Omental fat pad (tissue), 4 donors: ENCODE measurements around the gene REEP6. TPM values are rescaled to one million over a fixed set of nuclear protein-coding genes. Genes with fewer than 3 reads are reported as not detected.

ENCODE experiments used
- ATAC-seq: fragments of 150-250 bp; one replicate; pipeline ENCODE4 v1.9.1; 2016; ENCODE audit warnings: mild to moderate bottlenecking, moderate library complexity; ENCODE audit not compliant: low FRiP score
- DNase-seq: peaks from one replicate; pipeline ENCODE4 v3.0.0-alpha.2; 2019; ENCODE audit warnings: low spot score
- total RNA-seq, 4 donors: library from RNA; depleted of rRNA; stranded (reverse); fragments of >200 nt; gene quantifications; one replicate each; pipeline ENCODE4 v1.1.0, GENCODE V29; 2016
- TF ChIP-seq, protein P1 (sequence below), 3 donors: fragments of 450-650 bp; IDR thresholded peaks; one replicate each; pipeline ENCODE4 v1.5.1; 2016 to 2017; ENCODE audit warnings: antibody characterized with exemption in 3 of 3, mild to moderate bottlenecking in 3 of 3, moderate library complexity in 2 of 3

REEP6 gene
- 1 to 10 TPM; 1.6 to 4.5 (median 2.8) TPM for total RNA-seq

DNA sequence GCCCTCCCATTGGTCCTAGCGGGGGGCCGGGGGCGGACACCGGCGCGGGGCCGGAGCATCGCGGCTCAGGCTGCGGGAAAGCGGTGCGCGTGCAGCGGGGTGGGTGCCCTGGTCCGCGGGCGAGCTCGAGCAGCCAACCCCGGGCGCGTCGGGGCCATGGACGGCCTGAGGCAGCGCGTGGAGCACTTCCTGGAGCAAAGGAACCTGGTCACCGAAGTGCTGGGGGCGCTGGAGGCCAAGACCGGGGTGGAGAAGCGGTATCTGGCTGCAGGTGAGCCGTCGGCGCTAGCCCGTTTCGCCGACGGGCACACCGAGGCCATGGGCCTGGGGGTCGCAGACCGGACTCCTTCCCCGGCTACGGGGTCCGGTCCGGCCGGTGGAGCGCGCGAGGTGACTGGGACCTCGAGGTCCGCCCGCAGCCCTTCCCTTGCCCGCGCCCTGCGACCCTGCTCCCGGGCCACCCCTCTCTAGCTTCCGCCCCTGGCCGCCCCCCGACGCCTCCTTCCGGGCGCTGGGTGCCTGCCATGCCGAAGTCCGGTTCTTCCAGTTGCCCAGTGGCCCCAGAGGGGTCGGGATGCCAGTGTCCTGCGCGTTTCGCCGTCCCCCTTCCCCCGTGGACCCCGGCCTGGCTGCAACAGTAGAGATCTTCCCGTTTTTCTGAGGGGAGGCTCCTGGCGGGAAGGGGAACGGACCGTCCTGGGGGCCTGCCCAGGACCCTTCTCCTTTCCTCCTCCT lies at the start of gene REEP6:
REEP6 (plus strand) TSS at position 68 of the 735 bp plus-strand sequence; CDS start at position 157, 89 bp downstream.
- DNase-seq, result no peak
- TF ChIP-seq, protein P1, sequence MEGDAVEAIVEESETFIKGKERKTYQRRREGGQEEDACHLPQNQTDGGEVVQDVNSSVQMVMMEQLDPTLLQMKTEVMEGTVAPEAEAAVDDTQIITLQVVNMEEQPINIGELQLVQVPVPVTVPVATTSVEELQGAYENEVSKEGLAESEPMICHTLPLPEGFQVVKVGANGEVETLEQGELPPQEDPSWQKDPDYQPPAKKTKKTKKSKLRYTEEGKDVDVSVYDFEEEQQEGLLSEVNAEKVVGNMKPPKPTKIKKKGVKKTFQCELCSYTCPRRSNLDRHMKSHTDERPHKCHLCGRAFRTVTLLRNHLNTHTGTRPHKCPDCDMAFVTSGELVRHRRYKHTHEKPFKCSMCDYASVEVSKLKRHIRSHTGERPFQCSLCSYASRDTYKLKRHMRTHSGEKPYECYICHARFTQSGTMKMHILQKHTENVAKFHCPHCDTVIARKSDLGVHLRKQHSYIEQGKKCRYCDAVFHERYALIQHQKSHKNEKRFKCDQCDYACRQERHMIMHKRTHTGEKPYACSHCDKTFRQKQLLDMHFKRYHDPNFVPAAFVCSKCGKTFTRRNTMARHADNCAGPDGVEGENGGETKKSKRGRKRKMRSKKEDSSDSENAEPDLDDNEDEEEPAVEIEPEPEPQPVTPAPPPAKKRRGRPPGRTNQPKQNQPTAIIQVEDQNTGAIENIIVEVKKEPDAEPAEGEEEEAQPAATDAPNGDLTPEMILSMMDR (IDR thresholded peaks at IDR 0.05), result no peak
- no peak for ATAC-seq

DNA sequence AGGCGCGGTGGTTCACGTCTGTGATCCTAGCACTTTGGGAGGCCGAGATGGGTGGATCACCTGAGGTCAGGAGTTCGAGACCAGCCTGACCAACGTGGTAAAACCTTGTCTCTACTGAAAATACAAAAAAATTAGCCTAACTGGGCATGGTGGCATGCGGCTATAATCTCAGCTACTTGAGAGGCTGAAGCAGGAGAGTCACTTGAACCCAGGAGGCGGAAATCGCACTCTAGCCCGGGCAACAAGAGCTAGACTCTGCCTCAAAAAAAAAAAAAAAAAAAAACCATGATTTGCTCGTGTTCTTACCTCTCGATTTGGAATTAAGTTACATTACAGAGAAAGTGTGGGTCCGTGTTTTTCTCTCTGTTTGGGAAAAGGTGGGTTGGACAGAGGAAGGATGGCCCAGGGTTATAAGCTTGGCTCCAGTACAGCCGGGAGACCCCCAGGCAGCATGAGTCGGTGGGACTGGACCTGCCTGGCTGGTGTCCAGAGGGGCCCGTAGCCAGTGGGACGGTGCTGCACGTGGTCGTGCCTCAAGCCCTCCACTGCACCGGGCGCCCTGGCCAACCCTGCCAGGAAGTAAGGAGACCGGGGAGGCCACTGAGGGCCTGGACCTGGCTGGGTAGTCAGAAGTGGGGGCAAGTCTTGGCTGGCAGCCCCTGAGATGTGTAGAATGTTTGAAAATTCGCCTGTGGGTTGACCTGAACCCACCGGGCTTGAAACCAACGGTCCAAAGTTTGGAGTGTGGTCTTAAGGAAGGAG lies 49.1 kb upstream of the REEP6 start:
- ATAC-seq (no peak), DNase-seq (no peak)
- TF ChIP-seq, protein P1 (IDR thresholded peaks at IDR 0.05), result no peak

DNA sequence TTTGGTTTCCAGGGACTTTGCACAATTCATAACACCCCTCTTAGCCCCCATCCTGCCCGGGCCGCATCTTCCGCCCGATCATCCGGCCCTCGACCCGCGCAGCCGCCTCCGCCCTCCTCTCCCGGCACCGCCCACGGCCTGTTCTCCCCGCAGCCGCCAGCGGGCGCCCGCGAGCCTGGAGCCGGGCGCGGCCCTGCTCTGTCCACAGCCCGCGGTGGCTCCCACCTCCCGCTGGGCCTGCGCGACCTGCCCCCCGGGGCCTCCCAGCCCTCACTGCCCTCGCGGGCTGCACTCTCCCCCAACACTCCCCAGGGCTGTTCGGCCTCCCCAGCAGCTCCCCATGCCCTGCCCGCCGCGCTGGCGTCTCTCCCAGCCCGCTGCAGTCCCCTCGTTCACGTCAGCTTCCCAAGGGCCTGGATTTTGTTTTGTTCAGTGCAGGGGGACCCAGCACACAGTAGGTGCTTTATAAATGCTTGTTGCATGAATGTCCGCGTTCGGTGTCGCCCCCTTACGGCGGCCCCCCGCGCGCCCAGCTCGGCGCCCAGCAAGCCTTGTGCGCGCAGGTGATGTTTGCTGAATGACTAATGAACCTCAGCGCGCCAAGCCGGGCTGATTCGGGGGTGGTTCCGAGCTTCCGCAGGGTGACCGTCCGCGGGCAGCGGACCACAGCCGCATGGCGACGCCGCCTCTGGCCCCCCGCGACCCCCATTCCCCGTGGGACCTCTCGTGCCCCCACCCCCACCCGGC lies 45.6 kb upstream of the REEP6 start:
- DNase-seq (peak; percentile 54), ATAC-seq (peak; percentile 83)
- TF ChIP-seq, protein P1 (IDR thresholded peaks at IDR 0.05), result peak in 2 of 3 donors; percentile 54 to 58

DNA sequence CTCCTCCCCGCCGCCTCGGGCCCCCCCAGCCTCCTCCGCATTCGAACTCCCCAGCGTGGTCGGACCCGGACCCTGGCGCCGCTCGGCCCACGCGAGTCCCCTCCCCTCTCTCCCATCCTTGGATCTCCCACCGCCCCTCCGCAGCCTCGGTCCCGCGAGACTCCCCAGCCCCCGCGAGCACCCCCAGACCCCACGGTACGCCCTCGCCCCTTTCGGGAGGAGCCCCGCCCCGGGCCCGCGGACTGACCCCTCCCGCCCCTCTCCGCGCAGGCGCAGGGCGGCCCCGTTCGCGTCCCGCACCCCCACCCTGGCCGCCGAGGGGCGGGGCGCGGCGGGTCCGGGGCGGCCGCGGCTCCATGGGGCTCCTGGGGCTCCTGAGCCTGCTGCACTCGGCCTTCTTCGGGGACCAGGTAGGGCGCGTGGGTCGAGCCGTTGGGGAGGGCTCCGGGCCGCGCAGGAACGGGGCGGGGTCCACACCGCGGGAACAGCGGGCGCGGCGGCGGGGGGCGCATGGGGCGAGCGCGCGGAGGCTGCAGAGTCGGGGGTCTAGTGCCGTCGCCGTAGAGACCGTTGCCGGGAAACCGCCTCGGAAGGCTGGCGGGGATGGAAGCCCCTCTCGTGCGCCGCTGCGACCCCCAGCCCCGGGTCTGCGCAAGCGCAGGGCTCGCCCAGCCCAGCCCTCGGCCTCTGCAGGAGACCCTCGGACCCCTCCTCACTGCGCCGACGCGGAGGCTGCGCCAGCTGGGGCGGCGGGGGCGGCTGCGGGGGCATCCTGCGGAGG lies 44.9 kb upstream of the REEP6 start:
- DNase-seq, result no peak
- no peak for ATAC-seq
- TF ChIP-seq, protein P1 (IDR thresholded peaks at IDR 0.05), result no peak

DNA sequence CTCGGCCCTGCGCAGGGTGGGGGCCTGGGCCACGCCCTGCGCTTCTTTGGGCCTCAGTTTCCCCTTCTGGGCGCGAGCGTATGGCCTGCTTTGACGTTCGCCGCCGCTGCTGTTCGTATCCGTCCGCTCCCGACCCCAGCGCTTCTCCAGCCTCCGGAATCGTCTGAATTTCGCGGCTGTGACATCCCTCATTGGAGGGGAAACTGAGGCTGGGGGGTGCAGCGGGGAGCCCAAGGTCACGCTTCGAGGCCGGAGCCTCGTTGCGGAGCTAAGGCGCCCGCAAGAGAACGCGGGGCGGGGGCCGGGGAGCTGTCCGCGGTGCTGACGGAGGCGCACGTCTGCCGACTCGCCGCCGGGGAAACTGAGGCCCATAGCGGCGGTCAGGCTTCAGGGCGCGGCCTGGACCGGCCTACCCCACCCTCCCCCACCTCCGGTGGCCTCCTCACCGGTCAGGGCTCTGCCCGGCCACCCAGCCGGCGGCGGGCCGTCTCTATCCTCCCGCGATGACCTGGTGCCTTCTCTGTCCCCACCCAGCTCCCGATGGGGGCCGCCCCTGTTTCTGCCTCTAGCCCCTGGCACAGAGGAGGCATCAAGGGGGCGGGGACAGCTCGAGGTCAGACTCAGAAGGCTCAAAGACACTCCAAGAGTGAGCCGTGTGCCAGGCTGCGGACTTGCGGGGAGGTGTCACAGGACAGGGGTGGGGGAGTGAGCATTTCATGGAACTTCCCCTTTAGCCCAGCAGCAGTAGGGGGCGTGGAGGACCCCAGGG lies 44.1 kb upstream of the REEP6 start:
- no peak for DNase-seq
- TF ChIP-seq, protein P1 (IDR thresholded peaks at IDR 0.05), result no peak
- ATAC-seq, result no peak

DNA sequence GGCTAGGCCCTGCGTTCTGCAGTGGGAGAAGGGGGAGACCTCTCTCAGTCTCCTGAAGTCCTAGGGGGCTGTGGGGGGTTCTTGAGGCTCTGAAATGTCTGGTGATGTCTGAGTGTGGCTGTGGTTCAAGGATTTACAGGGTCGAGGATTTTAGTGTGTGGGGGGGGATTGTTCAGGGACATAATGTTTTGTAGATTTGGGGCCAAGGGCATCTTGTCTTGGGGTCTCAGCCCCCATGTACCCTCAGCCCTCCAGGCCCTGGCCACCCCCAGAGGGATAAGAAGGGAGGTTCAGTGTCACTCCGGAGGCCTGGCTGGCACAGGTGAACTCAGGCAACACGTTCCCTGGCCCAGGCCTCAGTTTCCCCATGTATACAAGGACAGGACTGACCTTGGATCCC lies 43.5 kb upstream of the REEP6 start:
- DNase-seq (no peak), ATAC-seq (no peak)
- TF ChIP-seq, protein P1 (IDR thresholded peaks at IDR 0.05), result no peak
